Activated T-cell treated with anti-CD3 and anti-CD28 coated beads, Interleukin-2, amount 50 U/mL, for 4 hours (primary cell): Measurements from ENCODE around the gene OR5I1. TPM values are rescaled to one million over a fixed set of nuclear protein-coding genes. Genes with fewer than 3 reads are reported as not detected.

Source experiments
- total RNA-seq, 3 donors: library from RNA; stranded (reverse); gene quantifications; one replicate each; pipeline ENCODE4 v1.2.1, GENCODE V29; 2021

The OR5I1 gene
- total RNA-seq, 3 donors from 2014 or later: not detected

Other genes starting within 250 kb of the OR5I1 start
- gene OR5D13, start 163.0 kb downstream of the OR5I1 start, total RNA-seq: not detected
- not detected for gene OR5D14, start 140.8 kb downstream of the OR5I1 start, total RNA-seq
- gene OR5L1, start 125.0 kb downstream of the OR5I1 start, total RNA-seq: not detected
- gene OR5D18, start 116.8 kb downstream of the OR5I1 start, total RNA-seq: not detected
- not detected for gene OR5L2, start 109.2 kb downstream of the OR5I1 start, total RNA-seq
- not detected for gene OR5D16, start 97.6 kb downstream of the OR5I1 start, total RNA-seq
- gene TRIM51, start 53.1 kb downstream of the OR5I1 start, total RNA-seq: not detected
- not detected for gene OR5W2, start 21.8 kb downstream of the OR5I1 start, total RNA-seq
- gene OR10AG1, start 33.5 kb upstream of the OR5I1 start, total RNA-seq: not detected
- not detected for gene OR5F1, start 58.2 kb upstream of the OR5I1 start, total RNA-seq
- not detected for gene OR5AS1, start 91.3 kb upstream of the OR5I1 start, total RNA-seq
- not detected for gene OR8I2, start 156.9 kb upstream of the OR5I1 start, total RNA-seq
- not detected for gene OR8H2, start 167.3 kb upstream of the OR5I1 start, total RNA-seq
- not detected for gene OR8H3, start 186.0 kb upstream of the OR5I1 start, total RNA-seq
- not detected for gene OR8J3, start 203.8 kb upstream of the OR5I1 start, total RNA-seq
- gene OR8K5, start 223.9 kb upstream of the OR5I1 start, total RNA-seq: not detected
- gene OR5J2, start 240.2 kb upstream of the OR5I1 start, total RNA-seq: not detected